HCT116 (cell line): Measurements from ENCODE around the gene GGA1. TPM values are rescaled to one million over a fixed set of nuclear protein-coding genes. Genes with fewer than 3 reads are reported as not detected.
"Not testable (repeated sequence)": the region's sequence is repeated elsewhere in the genome, so short reads cannot be mapped to it uniquely, and the experiment has no call there.

Experiments used
- ATAC-seq: fragments of 200-7000 bp; cut with Tn5 transposase; 2 replicates; pipeline ENCODE4 v1.9.1; 2020; ENCODE audit warnings: mild to moderate bottlenecking, moderate library complexity
- BruUV-seq: library from RNA; stranded (reverse); fragments of 400-500 nt; replicated peaks from 2 replicates; lab custom pipeline; 2021; lab: Mats Ljungman, UMichigan
- CTCF ChIA-PET: fragments of 300-600 bp; sonication (Branson Sonifier 250); formaldehyde crosslinking; loops from one replicate; lab custom pipeline; 2021; ENCODE audit warnings: antibody characterized with exemption; lab: Charles Lee
- POLR2A ChIA-PET: fragments of 300-600, 350-600 bp; sonication (Branson Sonifier 250); formaldehyde crosslinking; loops from one replicate; lab custom pipeline; 2021; ENCODE audit warnings: antibody characterized with exemption; lab: Charles Lee
- RAD21 ChIA-PET, 2 experiments: fragments of 300-600 bp; sonication (Branson Sonifier 250); formaldehyde crosslinking; loops; one replicate each; lab custom pipeline; 2023; ENCODE audit warnings: low total read pairs in 2 of 2; ENCODE audit not compliant: uncharacterized antibody in 2 of 2, unreplicated experiment in 2 of 2, low non-redundant PET in 1 of 2; lab: Charles Lee
- DNase-seq: peaks from one replicate; pipeline ENCODE4 v3.0.0-alpha.2; 2010; ENCODE audit warnings: low read depth, low spot score
- H2AFZ ChIP-seq: fragments of 200-600 bp; shearing (Covaris generic), sonication (generic); 2 replicates; pipeline ENCODE4 v1.6.1; 2017; ENCODE audit warnings: low read depth, mixed run types, mixed read lengths, antibody characterized with exemption, low read length; ENCODE audit not compliant: poor library complexity, severe bottlenecking
- H3K27ac ChIP-seq: 2 replicates; pipeline ENCODE4 v1.5.1; 2012; ENCODE audit warnings: low read depth, low read length
- H3K27me3 ChIP-seq: fragments of 200-600 bp; sonication (generic); 2 replicates; pipeline ENCODE4 v1.6.1; 2016; ENCODE audit warnings: mixed run types, low read length, mixed read lengths; ENCODE audit not compliant: insufficient read depth
- H3K36me3 ChIP-seq, 2 experiments: fragments of 200-500 bp in 1 of 2; fragments of 200-600 bp in 1 of 2; sonication (Bioruptor generic) in 1 of 2; sonication (generic) in 1 of 2; 2 replicates each; pipeline versions ENCODE4 v1.5.1 to v1.6.1; 2014 to 2016; ENCODE audit warnings: low read length in 2 of 2, inconsistent platforms in 1 of 2, mixed read lengths in 1 of 2, mixed run types in 1 of 2; ENCODE audit not compliant: insufficient read depth in 2 of 2, control insufficient read depth in 1 of 2
- H3K4me1 ChIP-seq, 2 experiments: fragments of 200-600 bp in 1 of 2; sonication (generic) in 1 of 2; 2 replicates each; pipeline versions ENCODE4 v1.5.1 to v1.6.1; 2012 to 2017; ENCODE audit warnings: low read length in 2 of 2, inconsistent platforms in 1 of 2, mild to moderate bottlenecking in 1 of 2, mixed read lengths in 1 of 2, mixed run types in 1 of 2, moderate library complexity in 1 of 2; ENCODE audit not compliant: insufficient read depth in 2 of 2, control insufficient read depth in 1 of 2
- H3K4me2 ChIP-seq: fragments of 200-600 bp; sonication (generic); 2 replicates; pipeline ENCODE4 v1.6.1; 2017; ENCODE audit warnings: mixed run types, low read length, mixed read lengths
- H3K4me3 ChIP-seq, 2 experiments: fragments of 200-600 bp in 1 of 2; sonication (generic) in 1 of 2; replicated peaks in 1 of 2; 2 replicates each; pipeline ENCODE4 v1.5.1; 2011 to 2016; ENCODE audit warnings: low read length in 2 of 2, control low read depth in 1 of 2, low read depth in 1 of 2, mild to moderate bottlenecking in 1 of 2, mixed read lengths in 1 of 2, mixed run types in 1 of 2
- H3K79me2 ChIP-seq: fragments of 200-600 bp; sonication (generic); 2 replicates; pipeline ENCODE4 v1.6.1; 2017; ENCODE audit warnings: mild to moderate bottlenecking, mixed run types, low read length, moderate library complexity, mixed read lengths; ENCODE audit not compliant: insufficient read depth
- H3K9ac ChIP-seq: fragments of 200-600 bp; sonication (generic); 2 replicates; pipeline ENCODE4 v1.6.1; 2016; ENCODE audit warnings: low read length, mixed read lengths
- H3K9me2 ChIP-seq: fragments of 200-600 bp; sonication (generic), shearing (Covaris generic); 2 replicates; pipeline ENCODE4 v1.6.1; 2017; ENCODE audit warnings: mixed run types, mild to moderate bottlenecking, moderate library complexity; ENCODE audit not compliant: insufficient read depth
- H3K9me3 ChIP-seq, 2 experiments: fragments of 200-500 bp in 1 of 2; fragments of 200-600 bp in 1 of 2; sonication (Bioruptor generic) in 1 of 2; sonication (generic) in 1 of 2; 2 replicates each; pipeline ENCODE4 v1.6.1; 2014 to 2017; ENCODE audit warnings: low read length in 2 of 2, mixed read lengths in 2 of 2, inconsistent platforms in 1 of 2, low read depth in 1 of 2, mild to moderate bottlenecking in 1 of 2, mixed run types in 1 of 2, moderate library complexity in 1 of 2; ENCODE audit not compliant: control insufficient read depth in 1 of 2, insufficient read depth in 1 of 2
- H4K20me1 ChIP-seq: fragments of 200-600 bp; sonication (generic), shearing (Covaris generic); 2 replicates; pipeline ENCODE4 v1.6.1; 2017; ENCODE audit warnings: mixed run types, mild to moderate bottlenecking, moderate library complexity; ENCODE audit not compliant: insufficient read depth
- CTCF ChIP-seq, 3 experiments: fragments of 200-600 bp in 1 of 3; sonication (generic) in 1 of 3; IDR thresholded peaks in 2 of 3; conservative IDR thresholded peaks in 1 of 3; 2 replicates each; pipeline ENCODE4 v1.5.1; 2012 to 2017; ENCODE audit warnings: low read depth in 2 of 3, low read length in 2 of 3, antibody characterized with exemption in 1 of 3, borderline replicate concordance in 1 of 3, control low read depth in 1 of 3, mild to moderate bottlenecking in 1 of 3, mixed read lengths in 1 of 3, mixed run types in 1 of 3, moderate library complexity in 1 of 3; ENCODE audit not compliant: insufficient read depth in 1 of 3
- EGR1 ChIP-seq: IDR thresholded peaks from 2 replicates; pipeline ENCODE4 v1.6.1; 2012; ENCODE audit warnings: low read depth
- ELF1 ChIP-seq: IDR thresholded peaks from 2 replicates; pipeline ENCODE4 v1.6.1; 2012; ENCODE audit warnings: low read depth, borderline replicate concordance
- MAX ChIP-seq: IDR thresholded peaks from 2 replicates; pipeline ENCODE4 v1.6.1; 2012
- POLR2A ChIP-seq: IDR thresholded peaks from 2 replicates; pipeline ENCODE4 v1.7.0; 2011; ENCODE audit warnings: borderline replicate concordance; ENCODE audit not compliant: insufficient read depth, insufficient read length; ENCODE audit errors: extremely low read depth
- RAD21 ChIP-seq: IDR thresholded peaks from 2 replicates; pipeline ENCODE4 v1.6.1; 2012; ENCODE audit warnings: low read depth, mild to moderate bottlenecking
- SP1 ChIP-seq: IDR thresholded peaks from 2 replicates; pipeline ENCODE4 v1.6.1; 2012; ENCODE audit warnings: low read depth
- intact Hi-C: fragments of 100-400 bp; cut with micrococcal nuclease; formaldehyde crosslinking; loops from 2 replicates; pipeline ENCODE4 v1.10.0; 2022
- total RNA-seq: library from RNA; stranded (reverse); gene quantifications from one replicate; pipeline ENCODE4 v1.2.1, GENCODE V29; 2021; ENCODE audit not compliant: unreplicated experiment

Gene GGA1
- total RNA-seq, 1 experiment from 2014 or later = 89.8 TPM

GRCh38 chr22:37601540-37602442 lies 6.8 kb upstream of the GGA1 start:
- Histone ChIP-seq H4K20me1 (no peaks in the 10 kb centered on the region), H3K9me2 (no peaks in the 10 kb centered on the region), H2AFZ (no peak overlapping the region), H3K79me2 (no peaks in the 10 kb centered on the region)
- POLR2A ChIA-PET = interaction anchor here (0.7 to 2.7 kb wide), 3 partner anchors 10 to 242 kb away, joined by 4 to 16 read pairs (median 6); partner anchors contain the start of gene ANKRD54
- RAD21 ChIA-PET = interaction anchor here (0.6 to 0.7 kb wide), 3 partner anchors 10 to 266 kb away, joined by 3 to 4 read pairs (median 4); no protein-coding TSS in a partner anchor
- CTCF ChIA-PET = interaction anchor here (0.6 to 2.4 kb wide), 5 partner anchors 9 to 148 kb away, joined by 3 to 14 read pairs (median 3); no protein-coding TSS in a partner anchor
- TF ChIP-seq MAX = no peak
- no peak for TF ChIP-seq EGR1
- TF ChIP-seq CTCF (IDR thresholded peaks at IDR 0.05 in 2 of 3, conservative IDR thresholded peaks at IDR 0.05 in 1 of 3; ENCODE audit: borderline replicate concordance in 1 of 3, insufficient read depth in 1 of 3, low read depth in 2 of 3, low read length in 2 of 3) = no peak
- no peak for TF ChIP-seq RAD21
- peak; percentile 29; the same call in 1 of the 2 replicates for TF ChIP-seq SP1
- peak; percentile 46 for TF ChIP-seq POLR2A
- TF ChIP-seq ELF1 = no peak
- TF ChIP-seq, all 23 proteins: peak for 2
- DNase-seq = peak; percentile 56
- Histone ChIP-seq H3K9me3 (no peaks in the 10 kb centered on the region), H3K4me1 (peaks cover 43 to 54% of the 10 kb centered on the region in 2 experiments), H3K27ac (no peak overlapping the region; the same call in 1 of the 2 replicates), H3K9ac (no peak overlapping the region), H3K27me3 (no peaks in the 10 kb centered on the region), H3K4me3 (no peak overlapping the region), H3K4me2 (peak overlapping the region; percentile 15), H3K36me3 (no peaks in the 10 kb centered on the region)
- no TSS peak for BruUV-seq
- ATAC-seq = peak; percentile 88
- intact Hi-C loops = no loop called here

GRCh38 chr22:37602546-37603277 lies 5.9 kb upstream of the GGA1 start:
- ATAC-seq, H3K27ac ChIP-seq, H3K27me3 ChIP-seq, H3K36me3 ChIP-seq, intact Hi-C loops, H3K79me2 ChIP-seq, H4K20me1 ChIP-seq, H3K9me3 ChIP-seq, H2AFZ ChIP-seq, H3K4me3 ChIP-seq, H3K9me2 ChIP-seq, DNase-seq, BruUV-seq, H3K9ac ChIP-seq: not testable (repeated sequence)
- Histone ChIP-seq H3K4me2 (peak overlapping the region; percentile 15), H3K4me1 (peaks cover 44 to 63% of the 10 kb centered on the region in 2 experiments)
- ChIA-PET RAD21 (interaction anchor here in 1 of 2 experiments (0.7 kb wide), 1 partner anchor 9 kb away, joined by 4 read pairs; no protein-coding TSS in a partner anchor), CTCF (interaction anchor here (0.6 to 2.4 kb wide), 5 partner anchors 10 to 41 kb away, joined by 3 to 14 read pairs (median 4); partner anchors contain the start of gene SH3BP1), POLR2A (interaction anchor here (0.7 to 2.7 kb wide), 3 partner anchors 10 to 241 kb away, joined by 4 to 16 read pairs (median 6); partner anchors contain the start of gene ANKRD54)
